Measurements from ENCODE around the gene BLACAT1. TPM values are rescaled to one million over a fixed set of nuclear protein-coding genes. Genes with fewer than 3 reads are reported as not detected.
A peak's percentile ranks its signal among the peaks of the same experiment; 100 is the strongest.
"Not testable (repeated sequence)": the region's sequence is repeated elsewhere in the genome, so short reads cannot be mapped to it uniquely, and the experiment has no call there.

Gene BLACAT1
- total and polyA plus RNA-seq, 7 donors = 0.36 to 0.51 TPM; not detected in 5

DNA sequence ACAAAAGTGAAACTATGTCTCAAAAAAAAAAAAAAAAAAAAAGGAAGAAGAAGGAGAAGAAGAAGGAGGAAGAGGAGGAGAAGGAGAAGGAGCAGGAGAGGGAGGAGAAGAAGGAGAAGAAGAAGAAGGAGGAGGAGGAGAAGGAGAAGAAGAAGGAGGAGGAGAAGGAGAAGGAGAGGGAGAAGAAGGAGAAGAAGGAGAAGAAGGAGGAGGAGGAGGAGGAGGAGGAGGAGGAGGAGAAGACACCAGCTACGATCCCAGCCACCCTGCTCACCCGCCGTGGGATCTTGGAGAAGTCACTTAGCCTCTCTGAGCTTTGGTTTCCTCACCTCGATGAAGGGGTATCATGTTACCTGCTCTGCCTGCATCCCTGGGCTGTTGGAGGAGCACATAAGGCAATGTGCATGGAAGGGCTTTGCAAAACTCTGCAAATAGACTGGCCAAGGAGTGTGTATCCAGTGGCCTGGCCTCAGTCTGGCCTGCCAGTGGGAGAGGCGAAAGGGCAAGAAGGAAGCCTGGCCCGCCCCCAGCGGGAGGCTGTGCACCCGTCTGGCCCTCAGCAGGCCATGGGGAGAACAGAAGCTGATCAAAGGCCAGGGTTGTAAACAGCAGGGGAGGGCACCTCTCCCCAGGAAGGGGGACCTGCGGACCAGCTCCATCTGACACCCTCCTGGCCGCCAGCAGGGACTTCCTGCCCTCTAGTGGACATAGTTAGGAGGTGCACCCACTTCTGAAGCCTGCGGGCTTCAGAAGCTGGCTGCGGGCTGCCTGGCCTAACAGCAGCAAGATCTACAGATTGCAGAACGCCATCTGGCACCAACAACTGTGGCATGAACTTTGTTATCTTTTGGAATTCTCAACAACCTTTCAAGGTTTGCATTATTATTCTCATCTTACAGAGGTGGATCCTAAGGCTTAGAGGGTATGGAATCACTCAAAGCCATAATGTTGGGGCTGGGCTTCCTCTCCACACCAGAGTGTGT is 29.4 kb upstream of the BLACAT1 start:
- H3K4me1 ChIP-seq = no peaks in the 10 kb centered on the region
- whole genome bisulfite sequencing, 2 donors = 25 to 31% methylated on average over 13 of the region's 13 CpGs
- no peak overlapping the region for H3K4me3 ChIP-seq
- peaks cover 0 to 44% (median 7%) of the 10 kb centered on the region in 3 donors for H3K27me3 ChIP-seq
- H3K36me3 ChIP-seq = no peaks in the 10 kb centered on the region
- DNase-seq = peak; percentile 75
- H3K27ac ChIP-seq = no peak overlapping the region
- intact Hi-C loops (cut with DNase I) = loop anchor here (1.0 to 5.0 kb wide), 3 partner anchors 43 to 131 kb away; no protein-coding TSS in a partner anchor
- TF ChIP-seq CTCF (IDR thresholded peaks at IDR 0.05) = peak; percentile 72 to 95 (median 88)
- no peak for TF ChIP-seq POLR2AphosphoS5 (IDR thresholded peaks at IDR 0.05)
- no peak for TF ChIP-seq EP300 (IDR thresholded peaks at IDR 0.05)
- no peak for TF ChIP-seq POLR2A (IDR thresholded peaks at IDR 0.05)
- no peaks in the 10 kb centered on the region for H3K9me3 ChIP-seq

- 62 to 68% methylated on average over 2 of the region's 2 CpGs for WGBS, 2 donors
- intact Hi-C loops (cut with DNase I) = no loop called here
- H3K27me3 ChIP-seq = peaks cover 0 to 45% (median 7%) of the 10 kb centered on the region in 3 donors
Observed at GRCh38 chr1:205483372-205483771, 27.5 kb upstream of the BLACAT1 start.

DNA sequence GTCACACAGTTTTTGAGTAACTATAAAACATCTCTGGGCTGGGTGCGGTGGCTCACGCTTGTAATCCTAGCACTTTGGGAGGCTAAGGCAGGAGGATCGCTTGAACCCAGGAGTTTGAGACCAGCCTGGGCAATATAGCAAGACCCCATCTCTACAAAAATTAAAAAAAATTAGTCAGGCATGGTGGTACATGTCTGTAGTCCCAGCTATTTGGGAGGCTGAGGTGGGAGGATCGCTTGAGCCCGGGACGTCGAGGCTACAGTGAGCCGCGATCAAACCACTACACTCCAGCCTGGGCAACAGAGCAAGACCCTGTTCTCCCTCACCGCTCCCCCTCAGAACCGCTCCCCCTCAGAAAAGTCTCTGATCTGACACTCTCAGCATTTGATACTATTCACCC is 26.7 kb upstream of the BLACAT1 start:
- H3K27ac ChIP-seq; H3K9me3 ChIP-seq; intact Hi-C loops (cut with DNase I); H3K4me1 ChIP-seq; DNase-seq; H3K36me3 ChIP-seq; H3K4me3 ChIP-seq: not testable (repeated sequence)
- H3K27me3 ChIP-seq = peaks cover 0 to 45% (median 7%) of the 10 kb centered on the region in 3 donors
- WGBS, 2 donors = 89 to 92% methylated on average over 11 of the region's 11 CpGs

More at GRCh38 chr1:205483372-205483771, 27.5 kb upstream of the BLACAT1 start:
- Histone ChIP-seq H3K4me1 (no peaks in the 10 kb centered on the region), H3K4me3 (no peak overlapping the region), H3K27ac (no peak overlapping the region), H3K9me3 (no peaks in the 10 kb centered on the region), H3K36me3 (no peaks in the 10 kb centered on the region)
- no peak for DNase-seq
- TF ChIP-seq POLR2AphosphoS5 (IDR thresholded peaks at IDR 0.05) = no peak
- TF ChIP-seq CTCF (IDR thresholded peaks at IDR 0.05) = no peak
- TF ChIP-seq POLR2A (IDR thresholded peaks at IDR 0.05) = no peak
- TF ChIP-seq EP300 (IDR thresholded peaks at IDR 0.05) = no peak

DNA sequence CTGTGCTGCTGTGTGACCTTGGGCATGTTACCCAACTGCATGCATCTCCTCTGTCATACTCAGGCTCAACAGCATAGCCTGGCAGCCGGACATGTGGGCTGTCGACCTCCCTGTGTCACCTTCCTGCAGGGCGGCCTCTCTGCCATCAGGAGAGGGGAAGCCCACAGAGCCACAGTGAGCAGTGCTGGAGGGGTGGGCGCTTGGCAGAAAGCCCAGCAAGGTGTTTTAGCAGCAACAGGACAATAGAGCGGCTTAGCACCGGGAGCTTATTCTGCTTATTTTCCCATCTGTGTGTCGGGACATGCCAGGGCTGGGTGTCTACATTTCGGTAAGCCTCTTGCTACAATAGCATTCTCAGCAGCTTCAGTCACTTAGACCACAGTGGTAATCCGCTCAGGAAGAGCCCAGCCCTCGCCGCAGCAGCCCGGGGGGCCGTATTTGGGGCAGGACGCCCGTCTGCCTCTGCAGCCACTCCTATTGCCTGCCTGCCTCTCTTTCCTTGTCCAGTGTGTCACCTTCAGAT is 25.8 kb upstream of the BLACAT1 start:
- H3K4me3 ChIP-seq = no peak overlapping the region
- H3K27ac ChIP-seq = no peak overlapping the region
- no peak for TF ChIP-seq POLR2AphosphoS5 (IDR thresholded peaks at IDR 0.05)
- no peak for TF ChIP-seq POLR2A (IDR thresholded peaks at IDR 0.05)
- H3K36me3 ChIP-seq = no peaks in the 10 kb centered on the region
- no peak for DNase-seq
- 57 to 81% methylated on average over 15 of the region's 15 CpGs for WGBS, 2 donors
- intact Hi-C loops (cut with DNase I) = no loop called here
- peaks cover 0 to 45% (median 7%) of the 10 kb centered on the region in 3 donors for H3K27me3 ChIP-seq
- no peaks in the 10 kb centered on the region for H3K9me3 ChIP-seq
- peaks cover 0 to 7% (median 6%) of the 10 kb centered on the region in 4 donors for H3K4me1 ChIP-seq

GRCh38 chr1:205481218-205481617 is 25.4 kb upstream of the BLACAT1 start:
- WGBS, 2 donors = 56 to 81% methylated on average over 11 of the region's 11 CpGs
- Histone ChIP-seq H3K36me3 (no peaks in the 10 kb centered on the region), H3K27ac (no peak overlapping the region), H3K4me1 (peaks cover 0 to 7% (median 6%) of the 10 kb centered on the region in 4 donors), H3K27me3 (peaks cover 0 to 45% (median 7%) of the 10 kb centered on the region in 3 donors), H3K9me3 (no peaks in the 10 kb centered on the region), H3K4me3 (no peak overlapping the region)
- no peak for DNase-seq
- intact Hi-C loops (cut with DNase I) = no loop called here
- TF ChIP-seq EP300 (IDR thresholded peaks at IDR 0.05) = no peak
- TF ChIP-seq CTCF (IDR thresholded peaks at IDR 0.05) = no peak
- no peak for TF ChIP-seq POLR2AphosphoS5 (IDR thresholded peaks at IDR 0.05)
- no peak for TF ChIP-seq POLR2A (IDR thresholded peaks at IDR 0.05)
